ENCODE measurements around the gene SOX9. TPM values are rescaled to one million over a fixed set of nuclear protein-coding genes. Genes with fewer than 3 reads are reported as not detected.

Gene SOX9
- total and polyA plus RNA-seq, 9 of the 15 experiments (the other 6 are each of a cell fraction or from before 2014, with no cell fraction given), result 0.04 TPM; not detected in 8

GRCh38 chr17:72089453-72089987, 31.3 kb upstream of the SOX9 start (continued):
- TF ChIP-seq IRF1 (CRISPR knock-in tag; IDR thresholded peaks at IDR 0.05; ENCODE audit: borderline replicate concordance), result no peak
- no peak for TF ChIP-seq SREBF2 (CRISPR knock-in tag; IDR thresholded peaks at IDR 0.05)
- TF ChIP-seq ZNF592 (IDR thresholded peaks at IDR 0.05), result no peak

GRCh38 chr17:72090108-72090507, 30.7 kb upstream of the SOX9 start:
- POLR2A ChIA-PET, result no interaction called here
- Histone ChIP-seq H3K27ac (ENCODE audit: extremely low read depth, low read depth, low read length) (no peak overlapping the region), H3K27me3 (ENCODE audit: control insufficient read depth in 2 of 2, insufficient read depth in 2 of 2, low read length in 2 of 2) (no peaks in the 10 kb centered on the region), H3K4me3 (no peak overlapping the region), H3K36me3 (ENCODE audit: control insufficient read depth, insufficient read depth, low read length) (no peaks in the 10 kb centered on the region), H3K4me1 (replicated peaks in 1 of 2; ENCODE audit: control insufficient read depth in 2 of 2, insufficient read depth in 2 of 2, low read length in 2 of 2) (no peaks in the 10 kb centered on the region), H3K9me3 (replicated peaks; ENCODE audit: control insufficient read depth, insufficient read depth, low read depth, low read length) (no peaks in the 10 kb centered on the region), H2AFZ (ENCODE audit: low read depth, low read length) (no peak overlapping the region), H3K9me1 (ENCODE audit: control insufficient read depth, insufficient read depth, low read length) (no peaks in the 10 kb centered on the region), H4K20me1 (replicated peaks; ENCODE audit: control insufficient read depth, insufficient read depth, low read length) (no peaks in the 10 kb centered on the region), H3K4me2 (ENCODE audit: insufficient read depth, low read length) (no peak overlapping the region), H3K79me2 (ENCODE audit: control insufficient read depth, insufficient read depth, low read length) (no peaks in the 10 kb centered on the region), H3K9ac (ENCODE audit: insufficient read depth in 1 of 2, low read depth in 2 of 2, low read length in 2 of 2) (no peak overlapping the region)
- CTCF ChIA-PET (ENCODE audit: low intra/inter-chr PET ratio), result no interaction called here
- ATAC-seq (no peak), DNase-seq (ENCODE audit: extremely low read depth in 1 of 4, low spot score in 3 of 4) (no peak), FAIRE-seq (no peak)
- BruUV-seq (replicated peaks), result no TSS peak
- WGBS (ENCODE audit: insufficient coverage, low coverage, missing lambda C conversion rate), result 0% methylated on average over 1 of the region's 1 CpG
- TF ChIP-seq SPI1 (IDR thresholded peaks at IDR 0.05; ENCODE audit: borderline replicate concordance, low read depth, low read length) (no peak), ZNF282 (CRISPR knock-in tag; IDR thresholded peaks at IDR 0.05) (no peak), SUPT5H (IDR thresholded peaks at IDR 0.05) (no peak)
- TF ChIP-seq, protein P1, sequence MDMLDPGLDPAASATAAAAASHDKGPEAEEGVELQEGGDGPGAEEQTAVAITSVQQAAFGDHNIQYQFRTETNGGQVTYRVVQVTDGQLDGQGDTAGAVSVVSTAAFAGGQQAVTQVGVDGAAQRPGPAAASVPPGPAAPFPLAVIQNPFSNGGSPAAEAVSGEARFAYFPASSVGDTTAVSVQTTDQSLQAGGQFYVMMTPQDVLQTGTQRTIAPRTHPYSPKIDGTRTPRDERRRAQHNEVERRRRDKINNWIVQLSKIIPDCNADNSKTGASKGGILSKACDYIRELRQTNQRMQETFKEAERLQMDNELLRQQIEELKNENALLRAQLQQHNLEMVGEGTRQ (CRISPR knock-in tag; IDR thresholded peaks at IDR 0.05), result no peak
- in situ Hi-C loops (cut with MboI) (no loop called here), intact Hi-C loops (cut with micrococcal nuclease) (no loop called here)

All from K562 (cell line).